Lower leg skin (tissue), 3 donors: ENCODE data around the gene TMCO4.

Source experiments
- POLR2A ChIP-seq, 2 donors: fragments of 450-650 bp; IDR thresholded peaks; one replicate each; pipeline ENCODE4 v1.6.1; 2016 to 2017; ENCODE audit warnings: antibody characterized with exemption in 2 of 2, mild to moderate bottlenecking in 1 of 2, moderate library complexity in 1 of 2
- TF ChIP-seq, protein P1 (sequence below), 3 donors: fragments of 450-650 bp; IDR thresholded peaks; one replicate each; pipeline ENCODE4 v1.5.1; 2016; ENCODE audit warnings: antibody characterized with exemption in 3 of 3, mild to moderate bottlenecking in 3 of 3, moderate library complexity in 2 of 3

DNA sequence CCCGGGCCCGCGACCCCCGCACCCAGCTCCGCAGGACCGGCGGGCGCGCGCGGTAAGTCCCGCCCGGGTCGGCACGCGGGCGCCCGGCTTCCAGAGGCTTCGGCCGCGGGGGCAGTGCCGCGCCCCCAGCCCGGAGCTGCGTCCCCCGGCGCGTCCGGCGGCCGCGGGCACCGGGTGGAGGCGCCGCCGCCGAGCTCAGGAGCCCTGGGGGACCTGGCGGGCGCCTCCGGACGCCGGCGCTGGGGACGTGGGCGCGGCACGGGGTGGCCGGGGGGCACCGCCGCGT, 155.4 kb downstream of the TMCO4 start:
- TF ChIP-seq, protein P1, sequence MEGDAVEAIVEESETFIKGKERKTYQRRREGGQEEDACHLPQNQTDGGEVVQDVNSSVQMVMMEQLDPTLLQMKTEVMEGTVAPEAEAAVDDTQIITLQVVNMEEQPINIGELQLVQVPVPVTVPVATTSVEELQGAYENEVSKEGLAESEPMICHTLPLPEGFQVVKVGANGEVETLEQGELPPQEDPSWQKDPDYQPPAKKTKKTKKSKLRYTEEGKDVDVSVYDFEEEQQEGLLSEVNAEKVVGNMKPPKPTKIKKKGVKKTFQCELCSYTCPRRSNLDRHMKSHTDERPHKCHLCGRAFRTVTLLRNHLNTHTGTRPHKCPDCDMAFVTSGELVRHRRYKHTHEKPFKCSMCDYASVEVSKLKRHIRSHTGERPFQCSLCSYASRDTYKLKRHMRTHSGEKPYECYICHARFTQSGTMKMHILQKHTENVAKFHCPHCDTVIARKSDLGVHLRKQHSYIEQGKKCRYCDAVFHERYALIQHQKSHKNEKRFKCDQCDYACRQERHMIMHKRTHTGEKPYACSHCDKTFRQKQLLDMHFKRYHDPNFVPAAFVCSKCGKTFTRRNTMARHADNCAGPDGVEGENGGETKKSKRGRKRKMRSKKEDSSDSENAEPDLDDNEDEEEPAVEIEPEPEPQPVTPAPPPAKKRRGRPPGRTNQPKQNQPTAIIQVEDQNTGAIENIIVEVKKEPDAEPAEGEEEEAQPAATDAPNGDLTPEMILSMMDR (IDR thresholded peaks at IDR 0.05), result no peak
- TF ChIP-seq POLR2A (IDR thresholded peaks at IDR 0.05), result no peak
